Fibroblast of upper back skin (primary cell): Measurements from ENCODE around the gene RPS6KA4.

ENCODE experiments used
- DNase-seq: peaks from one replicate; pipeline ENCODE4 v3.0.0-alpha.2; 2013

RPS6KA4 gene

GRCh38 chr11:64349404-64349803 is 9.6 kb upstream of the RPS6KA4 start:
- no peak for DNase-seq

GRCh38 chr11:64351136-64351631 is 7.8 kb upstream of the RPS6KA4 start:
- DNase-seq: no peak

- DNase-seq: no peak
Observed at GRCh38 chr11:64352099-64352994, 6.6 kb upstream of the RPS6KA4 start.

- DNase-seq: no peak
Observed at GRCh38 chr11:64352995-64353714, 5.8 kb upstream of the RPS6KA4 start.

- DNase-seq: no peak
Observed at GRCh38 chr11:64353715-64354506, 5.1 kb upstream of the RPS6KA4 start.

- DNase-seq: peak; percentile 85
Observed at GRCh38 chr11:64355078-64355940, 3.7 kb upstream of the RPS6KA4 start.

- DNase-seq: peak; percentile 42
Observed at GRCh38 chr11:64356498-64357411, 2.2 kb upstream of the RPS6KA4 start.

- no peak for DNase-seq
Observed at GRCh38 chr11:64357446-64357845, 1.5 kb upstream of the RPS6KA4 start.

GRCh38 chr11:64357904-64358535 is 942 bp upstream of the RPS6KA4 start:
- DNase-seq: no peak

- DNase-seq: no peak
Observed at GRCh38 chr11:64358536-64358906, 441 bp upstream of the RPS6KA4 start.

GRCh38 chr11:64359712-64360445 is 917 bp downstream of the RPS6KA4 start:
- no peak for DNase-seq

GRCh38 chr11:64360448-64360921 is 1.5 kb downstream of the RPS6KA4 start:
- DNase-seq: no peak

- no peak for DNase-seq
Observed at GRCh38 chr11:64361659-64362058, 2.7 kb downstream of the RPS6KA4 start.

- DNase-seq: no peak
Observed at GRCh38 chr11:64362339-64362738, 3.4 kb downstream of the RPS6KA4 start.

- no peak for DNase-seq
Observed at GRCh38 chr11:64364435-64364834, 5.5 kb downstream of the RPS6KA4 start.

- no peak for DNase-seq
Observed at GRCh38 chr11:64364911-64365310, 5.9 kb downstream of the RPS6KA4 start.

GRCh38 chr11:64366751-64367150 is 7.8 kb downstream of the RPS6KA4 start:
- peak; percentile 26 for DNase-seq

- no peak for DNase-seq
Observed at GRCh38 chr11:64367931-64368672, 9.1 kb downstream of the RPS6KA4 start.

- DNase-seq: no peak
Observed at GRCh38 chr11:64368673-64369074, 9.7 kb downstream of the RPS6KA4 start.
